Adrenal gland (tissue), 5 donors: ENCODE data around the gene CUEDC2.

Experiments
- CTCF ChIP-seq, 6 experiments: fragments of 450-650 bp in 4 of 6; fragments of 200-600 bp in 2 of 6; sonication (generic) in 1 of 6; IDR thresholded peaks; 1 replicate in 5 of 6; 2 replicates in 1 of 6; pipeline versions ENCODE4 v1.5.1 to v1.8.0; 2016 to 2021; ENCODE audit warnings: antibody characterized with exemption in 6 of 6, mild to moderate bottlenecking in 2 of 6, moderate library complexity in 1 of 6
- POLR2A ChIP-seq, 2 donors: fragments of 450-650 bp; IDR thresholded peaks; one replicate each; pipeline ENCODE4 v1.6.1; 2017; ENCODE audit warnings: antibody characterized with exemption in 2 of 2, mild to moderate bottlenecking in 2 of 2, moderate library complexity in 1 of 2
- donor health status: DM: no; HTN: no; CAD: no.

GRCh38 chr10:102465466-102465865 lies 33.1 kb upstream of the CUEDC2 start:
- TF ChIP-seq CTCF (IDR thresholded peaks at IDR 0.05) (no peak), POLR2A (IDR thresholded peaks at IDR 0.05) (no peak)
